ENCODE measurements around the gene ZNF668.
"Not testable (repeated sequence)": the region's sequence is repeated elsewhere in the genome, so short reads cannot be mapped to it uniquely, and the experiment has no call there.

Gene ZNF668

GRCh38 chr16:31050280-31051030 is 23.6 kb downstream of the ZNF668 start:
- DNase-seq: no peak

- no peak for DNase-seq
These were observed 30.1 kb downstream of the ZNF668 start for GRCh38 chr16:31043898-31044481.

- DNase-seq: no peak
These were observed 30.7 kb downstream of the ZNF668 start for GRCh38 chr16:31043352-31043751.

- no peak for DNase-seq
These were observed 31.2 kb downstream of the ZNF668 start for GRCh38 chr16:31042866-31043265.

- no peak for DNase-seq
These were observed 35.0 kb downstream of the ZNF668 start for GRCh38 chr16:31038993-31039392.

- DNase-seq: no peak
These were observed 37.3 kb downstream of the ZNF668 start for GRCh38 chr16:31036691-31037090.

- peak; percentile 89 for DNase-seq
These were observed 40.1 kb downstream of the ZNF668 start for GRCh38 chr16:31033709-31034492.

GRCh38 chr16:31032736-31033708 is 41.0 kb downstream of the ZNF668 start, which contains the start of gene STX4:
Gene STX4 (plus strand): TSS chr16:31033558. CDS start chr16:31033806, 248 bp downstream.
- DNase-seq: peak; percentile 98

GRCh38 chr16:31031276-31031675 is 42.8 kb downstream of the ZNF668 start:
- no peak for DNase-seq

GRCh38 chr16:31029272-31029671 is 44.8 kb downstream of the ZNF668 start:
- no peak for DNase-seq

GRCh38 chr16:31025339-31025738 is 48.7 kb downstream of the ZNF668 start:
- no peak for DNase-seq

GRCh38 chr16:31023627-31024226 is 50.3 kb downstream of the ZNF668 start:
- no peak for DNase-seq

- DNase-seq: no peak
These were observed 50.8 kb downstream of the ZNF668 start for GRCh38 chr16:31023252-31023602.

GRCh38 chr16:31022544-31023251 is 51.3 kb downstream of the ZNF668 start:
- DNase-seq: no peak

GRCh38 chr16:31020536-31020935 is 53.5 kb downstream of the ZNF668 start:
- DNase-seq: no peak

- DNase-seq: not testable (repeated sequence)
These were observed 56.3 kb downstream of the ZNF668 start for GRCh38 chr16:31017756-31018155.

GRCh38 chr16:31016018-31016417 is 58.0 kb downstream of the ZNF668 start:
- no peak for DNase-seq

GRCh38 chr16:31013292-31013691 is 60.7 kb downstream of the ZNF668 start:
- DNase-seq: not testable (repeated sequence)

- not testable (repeated sequence) for DNase-seq
These were observed 62.2 kb downstream of the ZNF668 start for GRCh38 chr16:31011815-31012214.
